IPS-18a (cell line): Measurements from ENCODE around the gene CELSR1.

ENCODE experiments used
- H3K27ac ChIP-seq: one replicate; pipeline ENCODE4 v1.5.1; 2013; ENCODE audit warnings: low read length
- H3K27me3 ChIP-seq: one replicate; pipeline ENCODE4 v1.6.1; 2013; ENCODE audit warnings: mild to moderate bottlenecking, low read length; ENCODE audit not compliant: control insufficient read depth, insufficient read depth
- H3K36me3 ChIP-seq: one replicate; pipeline ENCODE4 v1.6.1; 2013; ENCODE audit warnings: low read depth, low read length; ENCODE audit not compliant: control insufficient read depth
- H3K4me1 ChIP-seq: one replicate; pipeline ENCODE4 v1.6.1; 2013; ENCODE audit warnings: low read depth, low read length; ENCODE audit not compliant: control insufficient read depth
- H3K4me3 ChIP-seq: one replicate; pipeline ENCODE4 v1.5.1; 2013; ENCODE audit warnings: low read length
- H3K9ac ChIP-seq: one replicate; pipeline ENCODE4 v1.6.1; 2013; ENCODE audit warnings: mild to moderate bottlenecking, low read length, moderate library complexity
- H3K9me3 ChIP-seq: one replicate; pipeline ENCODE4 v1.6.1; 2013; ENCODE audit warnings: low read depth, low read length; ENCODE audit not compliant: control insufficient read depth

The CELSR1 gene

GRCh38 chr22:46579751-46580449, 42.5 kb upstream of the CELSR1 start:
- Histone ChIP-seq H3K27me3 (peaks cover 29% of the 10 kb centered on the region), H3K4me3 (no peak overlapping the region), H3K9ac (no peak overlapping the region), H3K4me1 (peaks cover 26% of the 10 kb centered on the region), H3K9me3 (no peaks in the 10 kb centered on the region), H3K27ac (no peak overlapping the region), H3K36me3 (no peaks in the 10 kb centered on the region)

GRCh38 chr22:46578824-46579561, 41.6 kb upstream of the CELSR1 start:
- no peaks in the 10 kb centered on the region for H3K36me3 ChIP-seq
- no peak overlapping the region for H3K4me3 ChIP-seq
- peaks cover 21% of the 10 kb centered on the region for H3K27me3 ChIP-seq
- peaks cover 17% of the 10 kb centered on the region for H3K4me1 ChIP-seq
- H3K27ac ChIP-seq = no peak overlapping the region
- H3K9me3 ChIP-seq = no peaks in the 10 kb centered on the region
- no peak overlapping the region for H3K9ac ChIP-seq

GRCh38 chr22:46578251-46578823, 40.9 kb upstream of the CELSR1 start:
- H3K27me3 ChIP-seq = peaks cover 18% of the 10 kb centered on the region
- no peak overlapping the region for H3K9ac ChIP-seq
- H3K9me3 ChIP-seq = no peaks in the 10 kb centered on the region
- H3K4me1 ChIP-seq = peaks cover 15% of the 10 kb centered on the region
- H3K27ac ChIP-seq = no peak overlapping the region
- H3K4me3 ChIP-seq = peak overlapping the region; percentile 58
- H3K36me3 ChIP-seq = no peaks in the 10 kb centered on the region

GRCh38 chr22:46577368-46578249, 40.2 kb upstream of the CELSR1 start:
- Histone ChIP-seq H3K9ac (no peak overlapping the region), H3K4me1 (peaks cover 15% of the 10 kb centered on the region), H3K27me3 (peaks cover 18% of the 10 kb centered on the region), H3K9me3 (no peaks in the 10 kb centered on the region), H3K36me3 (no peaks in the 10 kb centered on the region), H3K4me3 (peak overlapping the region; percentile 58), H3K27ac (no peak overlapping the region)

GRCh38 chr22:46576556-46577367, 39.3 kb upstream of the CELSR1 start:
- Histone ChIP-seq H3K9me3 (no peaks in the 10 kb centered on the region), H3K4me3 (peak overlapping the region; percentile 53), H3K27ac (no peak overlapping the region), H3K27me3 (peaks cover 18% of the 10 kb centered on the region), H3K4me1 (peaks cover 15% of the 10 kb centered on the region), H3K9ac (peak overlapping the region; percentile 39), H3K36me3 (no peaks in the 10 kb centered on the region)

- Histone ChIP-seq H3K36me3 (no peaks in the 10 kb centered on the region), H3K4me3 (peak overlapping the region; percentile 53), H3K9me3 (no peaks in the 10 kb centered on the region), H3K27me3 (peaks cover 18% of the 10 kb centered on the region), H3K27ac (no peak overlapping the region), H3K4me1 (peaks cover 15% of the 10 kb centered on the region), H3K9ac (peak overlapping the region; percentile 39)
Observed at GRCh38 chr22:46575911-46576555, 38.6 kb upstream of the CELSR1 start.

- Histone ChIP-seq H3K36me3 (no peaks in the 10 kb centered on the region), H3K27ac (no peak overlapping the region), H3K9ac (no peak overlapping the region), H3K27me3 (peaks cover 18% of the 10 kb centered on the region), H3K4me3 (no peak overlapping the region), H3K9me3 (no peaks in the 10 kb centered on the region), H3K4me1 (peaks cover 15% of the 10 kb centered on the region)
Observed at GRCh38 chr22:46574993-46575910, 37.8 kb upstream of the CELSR1 start.

GRCh38 chr22:46574438-46574992, 37.1 kb upstream of the CELSR1 start:
- Histone ChIP-seq H3K36me3 (no peaks in the 10 kb centered on the region), H3K27me3 (peaks cover 18% of the 10 kb centered on the region), H3K27ac (no peak overlapping the region), H3K4me3 (no peak overlapping the region), H3K4me1 (peaks cover 15% of the 10 kb centered on the region), H3K9me3 (no peaks in the 10 kb centered on the region), H3K9ac (no peak overlapping the region)

GRCh38 chr22:46573781-46574437, 36.5 kb upstream of the CELSR1 start:
- Histone ChIP-seq H3K27ac (no peak overlapping the region), H3K4me3 (no peak overlapping the region), H3K4me1 (peaks cover 15% of the 10 kb centered on the region), H3K36me3 (no peaks in the 10 kb centered on the region), H3K9me3 (no peaks in the 10 kb centered on the region), H3K9ac (no peak overlapping the region), H3K27me3 (peaks cover 18% of the 10 kb centered on the region)
